Epithelial cell of esophagus (primary cell): Measurements from ENCODE around the gene DNAJB11.

Experiments used
- DNase-seq: peaks from one replicate; pipeline ENCODE4 v3.0.0; 2010; ENCODE audit warnings: low read depth
- H3K4me3 ChIP-seq: 2 replicates; pipeline ENCODE4 v1.5.1; 2011; ENCODE audit warnings: mild to moderate bottlenecking, low read length, control low read depth
- TF ChIP-seq, protein P1 (sequence below): IDR thresholded peaks from 2 replicates; pipeline ENCODE4 v1.5.1; 2011; ENCODE audit warnings: low read depth, mild to moderate bottlenecking, low read length, control low read depth, inconsistent platforms; ENCODE audit not compliant: insufficient read depth; ENCODE audit errors: missing control alignments

DNAJB11 gene

GRCh38 chr3:186598108-186598784, 27.7 kb downstream of the DNAJB11 start:
- DNase-seq, result peak; percentile 23
- TF ChIP-seq, protein P1, sequence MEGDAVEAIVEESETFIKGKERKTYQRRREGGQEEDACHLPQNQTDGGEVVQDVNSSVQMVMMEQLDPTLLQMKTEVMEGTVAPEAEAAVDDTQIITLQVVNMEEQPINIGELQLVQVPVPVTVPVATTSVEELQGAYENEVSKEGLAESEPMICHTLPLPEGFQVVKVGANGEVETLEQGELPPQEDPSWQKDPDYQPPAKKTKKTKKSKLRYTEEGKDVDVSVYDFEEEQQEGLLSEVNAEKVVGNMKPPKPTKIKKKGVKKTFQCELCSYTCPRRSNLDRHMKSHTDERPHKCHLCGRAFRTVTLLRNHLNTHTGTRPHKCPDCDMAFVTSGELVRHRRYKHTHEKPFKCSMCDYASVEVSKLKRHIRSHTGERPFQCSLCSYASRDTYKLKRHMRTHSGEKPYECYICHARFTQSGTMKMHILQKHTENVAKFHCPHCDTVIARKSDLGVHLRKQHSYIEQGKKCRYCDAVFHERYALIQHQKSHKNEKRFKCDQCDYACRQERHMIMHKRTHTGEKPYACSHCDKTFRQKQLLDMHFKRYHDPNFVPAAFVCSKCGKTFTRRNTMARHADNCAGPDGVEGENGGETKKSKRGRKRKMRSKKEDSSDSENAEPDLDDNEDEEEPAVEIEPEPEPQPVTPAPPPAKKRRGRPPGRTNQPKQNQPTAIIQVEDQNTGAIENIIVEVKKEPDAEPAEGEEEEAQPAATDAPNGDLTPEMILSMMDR, result no peak
- H3K4me3 ChIP-seq, result no peak overlapping the region

DNA sequence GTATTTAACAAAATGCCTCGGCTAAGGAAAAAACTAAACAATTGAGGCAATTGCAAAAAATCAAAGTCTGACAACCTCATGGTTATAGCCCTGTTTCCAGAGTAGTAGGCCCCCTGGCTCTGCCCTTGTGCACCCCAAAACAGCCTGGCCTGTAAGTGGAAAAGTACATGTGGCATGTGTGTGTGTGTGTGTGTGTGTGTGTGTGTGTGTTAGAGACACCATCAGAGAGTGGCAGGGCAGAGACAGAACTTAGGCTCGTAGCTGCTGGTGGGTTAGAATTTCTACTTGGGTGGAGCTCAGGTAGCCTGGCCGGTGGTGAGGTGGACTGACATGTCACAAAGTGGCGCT, 28.2 kb downstream of the DNAJB11 start:
- TF ChIP-seq, protein P1, result no peak
- no peak for DNase-seq
- no peak overlapping the region for H3K4me3 ChIP-seq

DNA sequence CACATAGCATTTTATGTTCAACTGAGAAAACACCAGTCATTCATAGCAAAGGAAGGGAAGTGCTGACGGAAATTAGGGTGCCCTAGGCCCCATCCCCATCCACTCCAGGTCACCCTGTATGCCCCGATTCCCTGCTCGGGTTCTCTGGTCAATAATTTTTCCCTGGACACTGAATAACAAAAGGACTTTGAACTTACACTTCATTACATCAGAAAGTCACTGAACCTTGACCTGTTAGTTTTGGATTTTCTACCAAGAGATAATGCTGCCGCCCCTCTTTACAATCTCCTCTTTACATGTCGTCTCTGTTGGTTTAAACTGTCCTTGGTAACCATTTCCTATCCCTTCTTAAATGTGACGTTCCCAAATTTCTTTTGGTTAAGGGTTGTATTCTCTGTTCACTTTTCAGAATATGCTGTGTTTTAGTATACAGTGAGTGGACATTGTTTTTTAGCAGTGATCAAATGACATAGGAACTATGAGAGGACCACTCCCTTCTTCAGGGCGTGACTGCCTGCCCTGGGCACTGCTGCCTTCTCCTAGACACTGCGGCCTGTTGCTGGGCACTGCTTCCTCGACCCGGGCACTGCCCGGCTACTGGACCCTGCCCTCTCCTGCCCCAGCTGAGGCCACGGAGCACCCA, 28.7 kb downstream of the DNAJB11 start:
- TF ChIP-seq, protein P1, result no peak
- no peak for DNase-seq
- no peak overlapping the region for H3K4me3 ChIP-seq

- TF ChIP-seq, protein P1, result no peak
- no peak overlapping the region for H3K4me3 ChIP-seq
- no peak for DNase-seq
Measured at GRCh38 chr3:186599785-186600166, 29.3 kb downstream of the DNAJB11 start.

DNA sequence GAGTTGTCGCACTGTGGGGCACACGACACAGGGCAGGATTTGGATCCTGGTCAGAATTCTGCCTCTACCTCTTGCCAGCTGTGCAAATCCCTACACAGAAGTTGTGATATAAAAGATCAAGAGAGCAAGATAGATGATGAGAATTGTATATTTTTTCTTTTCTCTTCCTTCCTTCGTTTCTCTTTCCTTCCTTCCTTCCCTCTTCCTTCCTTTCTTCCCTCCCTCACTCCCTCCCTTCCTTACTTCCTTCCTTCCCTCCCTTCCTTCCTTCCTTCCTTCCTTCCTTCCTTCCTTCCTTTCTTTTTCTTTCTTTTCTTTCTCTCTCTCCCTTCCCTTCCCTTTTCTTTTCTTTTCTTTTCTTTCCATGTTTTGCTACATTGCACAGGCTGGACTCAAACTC, 30.4 kb downstream of the DNAJB11 start:
- H3K4me3 ChIP-seq, result no peak overlapping the region
- DNase-seq, result no peak
- TF ChIP-seq, protein P1, result no peak

DNA sequence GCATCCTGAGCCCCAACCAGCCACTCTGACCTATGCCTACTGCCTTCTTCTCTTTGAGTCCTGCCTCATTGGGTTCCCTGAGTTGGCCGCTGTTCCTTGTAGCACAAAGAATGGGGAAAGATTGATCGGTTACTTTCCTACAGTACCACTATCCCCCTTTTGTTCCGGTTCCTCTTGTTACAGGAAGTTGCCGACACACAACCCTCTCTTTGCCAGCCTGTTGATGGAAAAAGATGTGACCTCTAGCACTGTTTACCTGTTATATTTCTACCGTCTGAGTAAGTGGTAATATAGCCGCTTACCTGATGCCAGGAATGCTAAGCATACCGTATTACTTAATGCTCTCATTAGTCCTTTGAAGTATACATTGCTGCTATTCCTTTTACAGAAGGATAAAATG, 32.6 kb downstream of the DNAJB11 start:
- no peak for DNase-seq
- no peak overlapping the region for H3K4me3 ChIP-seq
- TF ChIP-seq, protein P1, result no peak

DNA sequence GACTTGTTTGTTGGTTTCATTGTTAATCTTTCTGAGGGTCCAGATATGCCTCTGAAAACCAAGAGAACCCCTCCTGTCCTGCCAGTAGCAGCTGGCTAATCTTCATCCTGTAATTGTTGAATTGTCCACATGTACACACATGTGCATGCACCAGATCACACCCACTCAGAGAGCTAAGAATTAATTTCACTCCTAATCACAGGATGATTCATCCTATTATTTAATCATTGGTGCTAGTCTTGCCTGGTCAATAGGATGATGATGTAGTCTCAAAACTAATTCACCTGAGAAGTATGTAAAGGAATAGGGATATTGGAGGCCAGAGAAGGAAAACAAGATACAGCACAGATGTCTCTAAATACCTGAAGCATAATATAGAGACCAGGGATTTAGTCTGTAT, 34.6 kb downstream of the DNAJB11 start:
- no peak overlapping the region for H3K4me3 ChIP-seq
- DNase-seq, result peak; percentile 77
- TF ChIP-seq, protein P1, result no peak
